Activated effector memory CD4-positive, alpha-beta T cell treated with anti-CD3 and anti-CD28 coated beads, Interleukin-2, amount 50 U/mL, for 16 hours (primary cell): ENCODE data around the gene NUBP1.

Experiments used
- DNase-seq: peaks from one replicate; pipeline ENCODE4 v3.0.0-alpha.2; 2020

Gene NUBP1

DNA sequence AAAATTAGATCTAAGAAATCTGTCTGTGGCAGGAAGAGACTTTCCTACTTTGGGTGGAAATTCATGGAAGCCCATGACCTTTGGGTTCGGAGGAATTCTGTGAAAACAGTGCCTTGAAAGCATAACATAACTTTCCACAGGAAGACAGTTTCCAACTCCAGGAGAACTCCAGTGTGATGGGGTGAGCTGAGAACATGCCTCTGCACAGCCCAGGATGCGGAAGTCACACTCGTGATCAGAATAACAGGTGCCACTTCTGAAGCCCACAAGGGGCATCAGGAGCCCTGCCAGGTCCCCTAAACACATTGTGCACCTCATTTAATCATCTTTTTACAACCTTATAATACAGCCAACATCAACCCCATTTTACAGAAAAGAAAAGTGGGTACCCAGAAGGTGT is 65.2 kb downstream of the NUBP1 start:
- no peak for DNase-seq

GRCh38 chr16:10809706-10810105 is 66.1 kb downstream of the NUBP1 start:
- DNase-seq = no peak

GRCh38 chr16:10812312-10813098 is 68.9 kb downstream of the NUBP1 start:
- DNase-seq = no peak

DNA sequence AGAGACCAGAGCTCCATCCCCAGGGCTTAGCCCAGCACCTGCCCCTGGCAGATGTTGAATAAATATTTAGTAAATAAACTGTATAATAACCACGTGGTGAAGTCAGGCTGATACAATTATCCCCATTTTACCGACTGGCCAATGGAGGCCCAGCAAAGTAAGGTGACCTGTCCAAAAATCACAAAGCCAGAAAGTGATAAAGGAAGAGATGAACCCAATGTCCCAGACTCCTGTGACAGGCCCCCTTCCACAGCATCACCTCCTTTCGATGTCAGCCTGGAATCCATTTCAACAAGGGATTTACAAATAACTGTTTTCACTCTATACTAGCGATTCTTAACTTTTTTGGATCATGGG is 69.4 kb downstream of the NUBP1 start:
- no peak for DNase-seq

DNA sequence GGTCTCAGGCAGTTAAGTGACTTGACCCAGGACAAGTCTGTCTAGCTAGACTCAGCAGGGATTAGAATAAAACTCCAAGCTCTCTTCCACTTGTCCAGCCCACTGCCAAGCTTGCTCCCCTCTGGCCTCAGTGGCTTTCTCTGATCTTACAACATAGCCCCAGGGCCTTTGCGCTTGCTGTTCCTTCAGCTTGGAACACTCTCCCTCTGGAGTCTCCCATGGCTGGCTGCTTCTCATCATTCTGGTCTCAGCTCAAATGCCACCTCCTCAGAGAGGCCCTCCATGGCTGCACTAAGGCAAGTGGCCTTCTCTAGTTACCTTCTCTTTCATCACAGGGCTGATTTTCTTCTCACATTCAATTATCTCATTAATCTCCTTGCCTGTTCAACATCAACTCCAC is 73.9 kb downstream of the NUBP1 start:
- DNase-seq = no peak

DNA sequence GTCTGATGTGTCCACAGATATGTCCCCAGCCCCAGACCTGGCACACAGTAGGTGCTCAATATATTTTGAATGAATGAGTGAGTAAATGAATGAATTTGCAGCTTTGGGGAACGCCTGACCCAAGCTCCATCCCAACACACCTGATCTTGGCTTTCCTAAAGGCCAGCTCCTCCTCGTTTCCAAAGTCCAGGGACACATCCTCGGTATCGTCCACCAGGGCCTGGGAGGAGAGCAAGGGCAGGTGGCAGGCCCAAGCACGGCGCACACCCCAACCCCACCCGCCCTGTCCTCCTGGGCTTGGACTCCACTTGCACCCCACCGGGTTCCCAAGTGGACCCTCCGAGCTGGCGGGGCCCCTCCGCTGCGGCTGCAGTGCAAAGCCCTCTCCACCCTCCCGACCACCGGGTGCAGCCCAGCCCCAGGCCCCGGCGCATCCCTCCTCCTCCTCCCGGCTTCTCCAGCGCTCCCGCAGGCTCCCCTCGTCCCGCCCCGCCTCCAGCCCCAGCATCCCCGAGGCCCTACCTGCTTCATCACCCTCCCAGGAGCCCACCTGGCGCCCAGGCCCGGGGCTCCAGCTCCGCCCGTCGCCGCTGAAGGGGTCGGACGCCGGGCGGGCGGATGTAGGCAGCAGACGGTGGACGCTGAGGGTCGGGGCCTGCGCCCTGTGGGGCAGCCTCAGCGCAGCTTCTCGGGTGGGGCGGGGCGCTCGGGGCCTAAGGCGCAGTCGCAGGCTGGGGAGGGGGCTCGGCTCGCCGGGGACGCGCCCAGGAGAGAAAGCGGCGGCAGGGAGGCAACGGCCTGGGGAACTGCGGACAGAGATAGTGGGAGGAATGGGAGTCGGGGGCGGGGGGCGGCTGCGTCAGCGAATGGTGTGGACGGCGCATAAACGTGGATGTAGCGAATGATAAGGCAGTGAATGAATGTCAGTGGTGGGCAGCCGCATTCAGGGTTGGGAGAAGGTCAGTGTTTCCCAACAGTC is 74.6 kb downstream of the NUBP1 start, which contains the start of gene TVP23A:
TSS of gene TVP23A (minus strand) at position 832 of the 979 bp plus-strand sequence. CDS start at position 531, 301 bp downstream.
- DNase-seq = no peak
